Smooth muscle cell of the brain vasculature (primary cell): ENCODE results near the gene SLC16A3.
"Not testable (repeated sequence)": the region's sequence is repeated elsewhere in the genome, so short reads cannot be mapped to it uniquely, and the experiment has no call there.

Source experiments
- DNase-seq: peaks from one replicate; pipeline ENCODE4 v3.0.0-alpha.2; 2012; ENCODE audit warnings: low read depth, low spot score

The SLC16A3 gene

GRCh38 chr17:82247182-82247823 is 18.5 kb downstream of the SLC16A3 start:
- DNase-seq = no peak

- no peak for DNase-seq
These were observed 19.2 kb downstream of the SLC16A3 start for GRCh38 chr17:82247856-82248671.

GRCh38 chr17:82248815-82249674 is 20.2 kb downstream of the SLC16A3 start:
- DNase-seq = no peak

- no peak for DNase-seq
These were observed 21.2 kb downstream of the SLC16A3 start for GRCh38 chr17:82249896-82250581.

- DNase-seq = no peak
These were observed 22.1 kb downstream of the SLC16A3 start for GRCh38 chr17:82250868-82251500.

GRCh38 chr17:82252511-82253178 is 23.8 kb downstream of the SLC16A3 start:
- DNase-seq = no peak

GRCh38 chr17:82253179-82253544 is 24.3 kb downstream of the SLC16A3 start:
- DNase-seq = no peak

- DNase-seq = not testable (repeated sequence)
These were observed 25.3 kb downstream of the SLC16A3 start for GRCh38 chr17:82254096-82254495.

GRCh38 chr17:82254746-82255145 is 25.9 kb downstream of the SLC16A3 start:
- DNase-seq = not testable (repeated sequence)

- DNase-seq = no peak
These were observed 26.6 kb downstream of the SLC16A3 start for GRCh38 chr17:82255402-82255972.

GRCh38 chr17:82256242-82256885 is 27.5 kb downstream of the SLC16A3 start:
- DNase-seq = no peak

GRCh38 chr17:82257473-82257872 is 28.6 kb downstream of the SLC16A3 start:
- peak; percentile 29 for DNase-seq

GRCh38 chr17:82258555-82258954 is 29.7 kb downstream of the SLC16A3 start:
- DNase-seq = no peak

GRCh38 chr17:82259972-82260961 is 31.4 kb downstream of the SLC16A3 start:
- DNase-seq = not testable (repeated sequence)

- DNase-seq = no peak
These were observed 33.5 kb downstream of the SLC16A3 start for GRCh38 chr17:82262344-82262743.

GRCh38 chr17:82263641-82264040 is 34.8 kb downstream of the SLC16A3 start:
- no peak for DNase-seq

- no peak for DNase-seq
These were observed 37.3 kb downstream of the SLC16A3 start for GRCh38 chr17:82266142-82266541.

- peak; percentile 92 for DNase-seq
These were observed 38.9 kb downstream of the SLC16A3 start for GRCh38 chr17:82267575-82268379.
